PC-3 (cell line): ENCODE data around the gene ZNFX1. TPM values are rescaled to one million over a fixed set of nuclear protein-coding genes. Genes with fewer than 3 reads are reported as not detected.

Experiments
- ATAC-seq: fragments of 200-7000 bp; cut with Tn5 transposase; 2 replicates; pipeline ENCODE4 v1.9.1; 2020; ENCODE audit warnings: mild to moderate bottlenecking, moderate library complexity
- BruUV-seq: library from RNA; stranded (reverse); fragments of 400-500 nt; replicated peaks from 2 replicates; lab custom pipeline; 2021; lab: Mats Ljungman, UMichigan
- CTCF ChIA-PET: fragments of 300-600 bp; sonication (Branson Sonifier 250); formaldehyde crosslinking; loops from one replicate; lab custom pipeline; 2022; ENCODE audit warnings: antibody characterized with exemption; lab: Charles Lee
- POLR2A ChIA-PET: fragments of 300-600 bp; sonication (Branson Sonifier 250); formaldehyde crosslinking; loops from one replicate; lab custom pipeline; 2022; ENCODE audit warnings: antibody characterized with exemption; ENCODE audit not compliant: unreplicated experiment; lab: Charles Lee
- DNase-seq: peaks from one replicate; pipeline ENCODE4 v3.0.0-alpha.2; 2015
- H2AFZ ChIP-seq: fragments of 300-600 bp; sonication (generic); 2 replicates; pipeline ENCODE4 v1.6.0; 2016; ENCODE audit warnings: antibody characterized with exemption, low read length
- H3F3A ChIP-seq: fragments of 300-600 bp; sonication (generic); one replicate; pipeline ENCODE4 v1.6.0; 2017; ENCODE audit warnings: antibody characterized with exemption, low read length, control low read depth, mild to moderate bottlenecking; ENCODE audit not compliant: unreplicated experiment
- H3K27ac ChIP-seq: fragments of 300-600 bp; sonication (generic); 2 replicates; pipeline ENCODE4 v1.5.1; 2016; ENCODE audit warnings: mild to moderate bottlenecking, low read length
- H3K27me3 ChIP-seq: fragments of 300-600 bp; sonication (generic); 2 replicates; pipeline ENCODE4 v1.6.1; 2016; ENCODE audit warnings: low read length, mixed read lengths
- H3K36me3 ChIP-seq: fragments of 300-600 bp; sonication (generic); 2 replicates; pipeline ENCODE4 v1.6.1; 2016; ENCODE audit warnings: low read depth, mixed run types, low read length, mixed read lengths
- H3K4me1 ChIP-seq: fragments of 300-600 bp; sonication (generic); 2 replicates; pipeline ENCODE4 v1.5.1; 2016; ENCODE audit warnings: low read length; ENCODE audit not compliant: insufficient read depth
- H3K4me2 ChIP-seq: fragments of 300-600 bp; sonication (generic); 2 replicates; pipeline ENCODE4 v1.6.0; 2016; ENCODE audit warnings: low read length
- H3K4me3 ChIP-seq: fragments of 300-600 bp; sonication (generic); 2 replicates; pipeline ENCODE4 v1.5.1; 2016; ENCODE audit warnings: mild to moderate bottlenecking, low read length, mixed read lengths
- H3K79me2 ChIP-seq: fragments of 300-600 bp; sonication (generic); 2 replicates; pipeline ENCODE4 v1.6.1; 2017; ENCODE audit warnings: low read length, mixed read lengths
- H3K9ac ChIP-seq: fragments of 300-600 bp; sonication (generic); 2 replicates; pipeline ENCODE4 v1.6.0; 2016; ENCODE audit warnings: mild to moderate bottlenecking, low read length
- H3K9me2 ChIP-seq: fragments of 300-600 bp; sonication (generic); replicated peaks from 2 replicates; pipeline ENCODE4 v1.6.1; 2016; ENCODE audit warnings: mixed run types, low read length, mixed read lengths
- H3K9me3 ChIP-seq: fragments of 300-600 bp; sonication (generic); 2 replicates; pipeline ENCODE4 v1.6.1; 2016; ENCODE audit warnings: low read length, mixed read lengths
- H4K20me1 ChIP-seq: fragments of 300-600 bp; sonication (generic); 2 replicates; pipeline ENCODE4 v1.6.1; 2016; ENCODE audit warnings: low read length, mixed read lengths
- CTCF ChIP-seq: fragments of 300-600 bp; sonication (generic); conservative IDR thresholded peaks from 2 replicates; pipeline ENCODE4 v1.5.1; 2017; ENCODE audit warnings: antibody characterized with exemption, low read depth, mild to moderate bottlenecking, low read length
- EZH2 ChIP-seq: fragments of 300-600 bp; sonication (generic); IDR thresholded peaks from one replicate; pipeline ENCODE4 v1.6.1; 2017; ENCODE audit warnings: antibody characterized with exemption, mild to moderate bottlenecking, low read length; ENCODE audit not compliant: unreplicated experiment
- EZH2phosphoT487 ChIP-seq: fragments of 300-600 bp; sonication (generic); IDR thresholded peaks from 2 replicates; pipeline ENCODE4 v1.6.1; 2018; ENCODE audit warnings: mild to moderate bottlenecking, antibody characterized with exemption, low read length, borderline replicate concordance
- intact Hi-C: fragments of 100-400 bp; cut with micrococcal nuclease; formaldehyde crosslinking; loops from 2 replicates; pipeline ENCODE4 v1.9.0; 2023
- total RNA-seq: library from RNA; depleted of rRNA; stranded (reverse); fragments of >200 nt; gene quantifications from 2 replicates; pipeline ENCODE4 v1.2.3, GENCODE V29; 2014

ZNFX1 gene
- total RNA-seq, 1 experiment from 2014 or later = 18.8 TPM

GRCh38 chr20:49308875-49309274 is 31.0 kb upstream of the ZNFX1 start:
- Histone ChIP-seq H3K27ac (no peak overlapping the region), H3K9me2 (no peaks in the 10 kb centered on the region), H3F3A (no peaks in the 10 kb centered on the region), H3K36me3 (no peaks in the 10 kb centered on the region), H4K20me1 (no peaks in the 10 kb centered on the region), H3K79me2 (no peaks in the 10 kb centered on the region), H3K4me1 (0 out of 2 replicates have a peak, but pooled peaks cover 6% of the 10 kb centered on the region), H3K9me3 (no peaks in the 10 kb centered on the region), H3K4me2 (no peak overlapping the region), H3K4me3 (no peak overlapping the region), H3K9ac (no peak overlapping the region), H3K27me3 (no peaks in the 10 kb centered on the region), H2AFZ (no peak overlapping the region)
- TF ChIP-seq EZH2phosphoT487 (no peak), EZH2 (no peak), CTCF (no peak)
- no peak for ATAC-seq
- no TSS peak for BruUV-seq
- no peak for DNase-seq
- intact Hi-C loops = no loop called here
- ChIA-PET CTCF (no interaction called here), POLR2A (no interaction called here)

GRCh38 chr20:49306903-49307620 is 29.2 kb upstream of the ZNFX1 start:
- CTCF ChIA-PET = no interaction called here
- no peak for DNase-seq
- no peaks in the 10 kb centered on the region for H3K79me2 ChIP-seq

More at GRCh38 chr20:49306903-49307620, 29.2 kb upstream of the ZNFX1 start:
- H3K4me2 ChIP-seq = no peak overlapping the region
- 0 out of 2 replicates have a peak, but pooled peaks cover 6% of the 10 kb centered on the region for H3K4me1 ChIP-seq
- no peaks in the 10 kb centered on the region for H3K36me3 ChIP-seq
- TF ChIP-seq EZH2 (no peak), CTCF (no peak), EZH2phosphoT487 (no peak)
- H2AFZ ChIP-seq = no peak overlapping the region
- no peaks in the 10 kb centered on the region for H3K9me3 ChIP-seq
- POLR2A ChIA-PET = interaction anchor here (0.5 kb wide), 1 partner anchor 236 kb away, joined by 5 read pairs; no protein-coding TSS in a partner anchor
- no peaks in the 10 kb centered on the region for H3F3A ChIP-seq
- intact Hi-C loops = no loop called here
- no peak for ATAC-seq
- no TSS peak for BruUV-seq
- no peak overlapping the region for H3K9ac ChIP-seq
- H3K27ac ChIP-seq = no peak overlapping the region
- H4K20me1 ChIP-seq = no peaks in the 10 kb centered on the region
- no peaks in the 10 kb centered on the region for H3K27me3 ChIP-seq
- no peaks in the 10 kb centered on the region for H3K9me2 ChIP-seq
- no peak overlapping the region for H3K4me3 ChIP-seq
